Prostate gland (tissue), 2 donors: ENCODE measurements around the gene FOXR1.

Source experiments
- POLR2A ChIP-seq: fragments of 450-650 bp; IDR thresholded peaks from one replicate; pipeline ENCODE4 v1.6.1; 2016; ENCODE audit warnings: antibody characterized with exemption, mild to moderate bottlenecking
- TF ChIP-seq, protein P1 (sequence below), 4 experiments: fragments of 200-600 bp in 2 of 4; fragments of 450-650 bp in 2 of 4; sonication (generic) in 2 of 4; IDR thresholded peaks; 1 replicate in 3 of 4; 2 replicates in 1 of 4; pipeline ENCODE4 v1.5.1; 2016 to 2019; ENCODE audit warnings: antibody characterized with exemption in 4 of 4, mild to moderate bottlenecking in 2 of 4, moderate library complexity in 2 of 4

DNA sequence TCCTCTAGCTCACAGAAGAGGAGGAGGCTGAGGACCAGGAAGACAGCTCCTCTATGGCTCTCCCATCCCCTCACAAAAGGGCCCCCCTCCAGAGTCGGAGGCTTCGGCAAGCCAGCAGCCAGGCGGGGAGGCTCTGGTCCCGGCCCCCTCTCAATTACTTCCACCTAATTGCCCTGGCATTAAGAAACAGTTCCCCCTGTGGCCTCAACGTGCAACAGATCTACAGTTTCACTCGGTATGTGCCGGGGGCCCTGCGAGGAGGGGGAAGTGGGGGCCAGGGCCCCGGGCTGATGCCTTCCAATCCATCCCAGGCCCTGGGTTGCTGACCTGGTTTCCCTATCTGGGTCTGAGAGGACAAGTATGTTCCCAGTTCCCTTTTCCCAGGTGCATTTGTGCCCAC is 7.9 kb downstream of the FOXR1 start:
- TF ChIP-seq, protein P1, sequence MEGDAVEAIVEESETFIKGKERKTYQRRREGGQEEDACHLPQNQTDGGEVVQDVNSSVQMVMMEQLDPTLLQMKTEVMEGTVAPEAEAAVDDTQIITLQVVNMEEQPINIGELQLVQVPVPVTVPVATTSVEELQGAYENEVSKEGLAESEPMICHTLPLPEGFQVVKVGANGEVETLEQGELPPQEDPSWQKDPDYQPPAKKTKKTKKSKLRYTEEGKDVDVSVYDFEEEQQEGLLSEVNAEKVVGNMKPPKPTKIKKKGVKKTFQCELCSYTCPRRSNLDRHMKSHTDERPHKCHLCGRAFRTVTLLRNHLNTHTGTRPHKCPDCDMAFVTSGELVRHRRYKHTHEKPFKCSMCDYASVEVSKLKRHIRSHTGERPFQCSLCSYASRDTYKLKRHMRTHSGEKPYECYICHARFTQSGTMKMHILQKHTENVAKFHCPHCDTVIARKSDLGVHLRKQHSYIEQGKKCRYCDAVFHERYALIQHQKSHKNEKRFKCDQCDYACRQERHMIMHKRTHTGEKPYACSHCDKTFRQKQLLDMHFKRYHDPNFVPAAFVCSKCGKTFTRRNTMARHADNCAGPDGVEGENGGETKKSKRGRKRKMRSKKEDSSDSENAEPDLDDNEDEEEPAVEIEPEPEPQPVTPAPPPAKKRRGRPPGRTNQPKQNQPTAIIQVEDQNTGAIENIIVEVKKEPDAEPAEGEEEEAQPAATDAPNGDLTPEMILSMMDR (IDR thresholded peaks at IDR 0.05): no peak
- TF ChIP-seq POLR2A: no peak
